Measurements from ENCODE around the gene ZNF780B. TPM values are rescaled to one million over a fixed set of nuclear protein-coding genes. Genes with fewer than 3 reads are reported as not detected.
"Not testable (repeated sequence)": the region's sequence is repeated elsewhere in the genome, so short reads cannot be mapped to it uniquely, and the experiment has no call there.

Gene ZNF780B
- polyA plus RNA-seq, 1 donor from 2014 or later, result 28.8 TPM

- Histone ChIP-seq H3F3A (ENCODE audit: insufficient read depth, low read length, poor library complexity, severe bottlenecking) (no peaks in the 10 kb centered on the region), H3K4me2 (ENCODE audit: low read length) (no peak overlapping the region), H3K9me2 (ENCODE audit: insufficient read depth, low read length) (no peaks in the 10 kb centered on the region), H3K36me3 (ENCODE audit: insufficient read depth, low read length) (peaks cover 4% of the 10 kb centered on the region), H3K27me3 (ENCODE audit: insufficient read depth, low read depth, low read length) (no peaks in the 10 kb centered on the region), H3K27ac (ENCODE audit: low read length) (no peak overlapping the region), H3K79me2 (replicated peaks; ENCODE audit: insufficient read depth, low read length) (peaks cover 48% of the 10 kb centered on the region), H2AFZ (ENCODE audit: low read depth, low read length) (no peak overlapping the region), H3K4me3 (ENCODE audit: low read length) (peak overlapping the region; percentile 84), H3K9ac (ENCODE audit: low read length) (no peak overlapping the region), H4K20me1 (ENCODE audit: insufficient read depth) (no peaks in the 10 kb centered on the region), H3K9me3 (ENCODE audit: low read length) (peaks cover 17% of the 10 kb centered on the region)
- TF ChIP-seq POLR2AphosphoS5 (IDR thresholded peaks at IDR 0.05), result no peak
- TF ChIP-seq EZH2 (IDR thresholded peaks at IDR 0.05; ENCODE audit: borderline replicate concordance, insufficient read depth, low read length, poor library complexity, severe bottlenecking), result no peak
- TF ChIP-seq RAD21 (conservative IDR thresholded peaks at IDR 0.05), result no peak
- no peak for TF ChIP-seq TAF1 (IDR thresholded peaks at IDR 0.05; ENCODE audit: low read depth)
- TF ChIP-seq CTCF (IDR thresholded peaks at IDR 0.05; ENCODE audit: poor library complexity, severe bottlenecking), result no peak
- TF ChIP-seq MXI1 (conservative IDR thresholded peaks at IDR 0.05; ENCODE audit: poor library complexity, severe bottlenecking), result no peak
- TF ChIP-seq REST (IDR thresholded peaks at IDR 0.05; ENCODE audit: borderline replicate concordance), result no peak
Measured at GRCh38 chr19:40053491-40053890, 2.5 kb downstream of the ZNF780B start.

- not testable (repeated sequence) for H3K27ac ChIP-seq (ENCODE audit: low read length); H3K4me2 ChIP-seq (ENCODE audit: low read length); H3K9me2 ChIP-seq (ENCODE audit: insufficient read depth, low read length); H3K4me3 ChIP-seq (ENCODE audit: low read length); H3K79me2 ChIP-seq (replicated peaks; ENCODE audit: insufficient read depth, low read length); H3K27me3 ChIP-seq (ENCODE audit: insufficient read depth, low read depth, low read length); H2AFZ ChIP-seq (ENCODE audit: low read depth, low read length); H3F3A ChIP-seq (ENCODE audit: insufficient read depth, low read length, poor library complexity, severe bottlenecking); H4K20me1 ChIP-seq (ENCODE audit: insufficient read depth); H3K9ac ChIP-seq (ENCODE audit: low read length)
- Histone ChIP-seq H3K9me3 (ENCODE audit: low read length) (peaks cover 10% of the 10 kb centered on the region), H3K36me3 (ENCODE audit: insufficient read depth, low read length) (peaks cover 25% of the 10 kb centered on the region)
Measured at GRCh38 chr19:40041718-40042117, 14.3 kb downstream of the ZNF780B start.

GRCh38 chr19:40038047-40038446 lies 18.0 kb downstream of the ZNF780B start:
- not testable (repeated sequence) for H3K9ac ChIP-seq (ENCODE audit: low read length); H3F3A ChIP-seq (ENCODE audit: insufficient read depth, low read length, poor library complexity, severe bottlenecking); H3K4me3 ChIP-seq (ENCODE audit: low read length); H3K27ac ChIP-seq (ENCODE audit: low read length); H4K20me1 ChIP-seq (ENCODE audit: insufficient read depth); H3K4me2 ChIP-seq (ENCODE audit: low read length); H3K79me2 ChIP-seq (replicated peaks; ENCODE audit: insufficient read depth, low read length); H2AFZ ChIP-seq (ENCODE audit: low read depth, low read length); H3K9me2 ChIP-seq (ENCODE audit: insufficient read depth, low read length); H3K27me3 ChIP-seq (ENCODE audit: insufficient read depth, low read depth, low read length)
- Histone ChIP-seq H3K9me3 (ENCODE audit: low read length) (peaks cover 23% of the 10 kb centered on the region), H3K36me3 (ENCODE audit: insufficient read depth, low read length) (peaks cover 30% of the 10 kb centered on the region)
